Stimulated activated CD4-positive, alpha-beta T cell treated with anti-CD3 and anti-CD28 coated beads, Interleukin-12 subunit alpha, Interleukin-12 subunit beta, amount 100 ng/mL, for 48 hours (primary cell): ENCODE results near the gene TPPP.

Experiments
- DNase-seq, 3 donors: peaks; one replicate each; pipeline ENCODE4 v3.0.0-alpha.2; 2020; ENCODE audit warnings: low read depth in 2 of 3, low spot score in 1 of 3

TPPP gene

DNA sequence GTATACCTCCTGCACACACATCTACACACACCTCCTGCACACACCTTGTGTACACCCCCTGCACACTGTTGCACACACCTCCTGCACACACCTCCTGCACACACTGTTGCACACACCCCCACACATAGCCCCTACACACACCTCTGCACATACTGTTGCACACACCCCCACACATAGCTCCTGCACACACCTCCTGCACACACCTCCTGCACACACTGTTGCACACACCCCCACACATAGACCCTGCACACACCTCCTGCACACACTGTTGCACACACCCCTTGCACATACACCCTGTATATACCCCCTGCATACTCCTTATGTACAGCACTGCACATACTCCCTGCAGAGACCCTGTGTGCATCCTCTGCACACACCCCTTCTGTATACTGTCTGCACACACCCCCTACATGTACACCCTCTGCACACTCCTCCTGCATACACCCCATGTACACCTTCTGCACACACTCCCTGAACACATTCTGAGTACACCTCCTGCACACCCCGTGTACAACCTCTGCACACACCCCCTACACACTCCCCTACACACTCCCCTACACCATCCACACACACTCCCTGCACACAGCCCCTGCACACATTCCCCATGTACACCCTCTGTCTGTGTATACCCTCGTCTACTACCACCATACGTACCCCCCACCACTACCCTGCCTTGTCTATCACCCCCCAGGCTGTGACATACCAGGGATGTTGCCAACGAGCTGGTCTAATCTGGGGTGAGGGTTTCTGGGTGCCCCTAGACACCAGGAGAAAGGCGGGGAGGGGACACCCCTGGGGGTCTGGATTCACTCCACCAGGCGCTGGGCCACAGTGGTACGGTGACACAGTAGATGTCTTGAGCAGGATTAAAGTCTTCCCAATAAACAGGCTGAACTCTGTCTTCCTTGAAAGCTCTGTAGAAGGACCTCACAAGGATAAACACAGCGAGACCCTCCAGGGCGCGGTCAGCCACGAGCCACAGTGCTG, 82.1 kb downstream of the TPPP start:
- DNase-seq = no peak

DNA sequence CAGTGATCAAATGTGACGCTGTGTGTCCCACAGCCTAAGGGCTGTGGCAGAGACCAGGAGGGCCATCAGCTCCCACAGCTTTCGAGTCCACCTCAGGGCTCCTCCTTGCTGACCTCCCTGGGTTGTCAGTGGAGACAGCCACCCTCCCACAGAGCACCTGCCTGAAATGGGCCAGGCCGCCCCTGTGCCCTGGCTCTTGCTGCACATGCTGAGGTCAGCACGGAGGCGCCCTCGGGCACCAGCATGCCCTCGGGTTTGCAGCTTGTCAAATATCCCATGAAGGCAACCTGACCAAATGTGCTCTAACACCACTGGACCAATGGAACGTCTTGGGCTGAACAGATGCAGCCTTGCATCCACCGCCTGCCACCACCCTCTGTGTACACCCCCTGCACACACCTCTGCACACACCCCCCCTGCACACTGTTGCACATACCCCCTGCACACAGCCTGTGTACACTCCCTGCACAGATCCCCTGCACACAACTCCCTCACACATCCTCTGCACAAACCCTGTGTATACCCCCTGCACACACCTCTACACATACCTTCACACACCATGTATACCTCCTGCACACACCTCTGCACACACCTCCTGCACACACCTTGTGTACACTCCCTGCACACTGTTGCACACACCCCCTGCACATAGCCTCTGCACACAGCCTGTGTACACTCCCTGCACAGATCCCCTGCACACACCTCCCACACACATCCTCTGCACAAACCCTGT, 83.0 kb downstream of the TPPP start:
- no peak for DNase-seq
